ENCODE results near the gene CHD9. TPM values are rescaled to one million over a fixed set of nuclear protein-coding genes. Genes with fewer than 3 reads are reported as not detected.
"Not testable (repeated sequence)": the region's sequence is repeated elsewhere in the genome, so short reads cannot be mapped to it uniquely, and the experiment has no call there.

Gene CHD9
- total RNA-seq, 1 donor from 2014 or later: 77.4 TPM

- Histone ChIP-seq H2AFZ (ENCODE audit: low read depth, low read length) (no peak overlapping the region), H3K4me1 (ENCODE audit: insufficient read depth, low read length) (no peaks in the 10 kb centered on the region), H3K27me3 (ENCODE audit: insufficient read depth, low read length) (no peaks in the 10 kb centered on the region), H3K9ac (ENCODE audit: low read length) (no peak overlapping the region), H4K20me1 (ENCODE audit: insufficient read depth, low read length) (no peaks in the 10 kb centered on the region), H3K9me3 (ENCODE audit: insufficient read depth, low read depth, low read length) (no peaks in the 10 kb centered on the region), H3K4me2 (ENCODE audit: low read length) (no peak overlapping the region), H3K79me2 (ENCODE audit: insufficient read depth, low read length) (no peaks in the 10 kb centered on the region), H3K4me3 (ENCODE audit: insufficient read depth, low read depth, low read length) (no peak overlapping the region), H3K27ac (ENCODE audit: low read depth, low read length) (no peak overlapping the region), H3K36me3 (ENCODE audit: insufficient read depth, low read length) (peaks cover 27% of the 10 kb centered on the region)
- Mint-ChIP-seq H3K36me3 (ENCODE audit: low read depth, unreplicated experiment) (peaks cover 12% of the 10 kb centered on the region), H3K27ac (ENCODE audit: unreplicated experiment) (no peak overlapping the region), H3K9me3 (ENCODE audit: unreplicated experiment) (no peaks in the 10 kb centered on the region), H3K4me1 (ENCODE audit: low read depth, unreplicated experiment) (no peaks in the 10 kb centered on the region), H3K27me3 (ENCODE audit: low read depth, unreplicated experiment) (no peaks in the 10 kb centered on the region), H3K4me3 (ENCODE audit: unreplicated experiment) (no peak overlapping the region)
- no peak for TF ChIP-seq EZH2 (IDR thresholded peaks at IDR 0.05; ENCODE audit: insufficient read depth, low read length)
- no peak for TF ChIP-seq CTCF (IDR thresholded peaks at IDR 0.05; ENCODE audit: insufficient read depth, low read depth, low read length)
- FAIRE-seq: no peak
- no peak for DNase-seq (ENCODE audit: low read depth)
Measured at GRCh38 chr16:53323924-53324323, 269.1 kb downstream of the CHD9 start.

- H3K9ac ChIP-seq (ENCODE audit: low read length); H3K27ac Mint-ChIP-seq (ENCODE audit: unreplicated experiment); H3K4me3 Mint-ChIP-seq (ENCODE audit: unreplicated experiment); H2AFZ ChIP-seq (ENCODE audit: low read depth, low read length); FAIRE-seq; H3K79me2 ChIP-seq (ENCODE audit: insufficient read depth, low read length); H3K9me3 Mint-ChIP-seq (ENCODE audit: unreplicated experiment); H3K36me3 ChIP-seq (ENCODE audit: insufficient read depth, low read length); H3K4me3 ChIP-seq (ENCODE audit: insufficient read depth, low read depth, low read length); H3K4me2 ChIP-seq (ENCODE audit: low read length); H3K27ac ChIP-seq (ENCODE audit: low read depth, low read length); H3K36me3 Mint-ChIP-seq (ENCODE audit: low read depth, unreplicated experiment); DNase-seq (ENCODE audit: low read depth); H3K27me3 ChIP-seq (ENCODE audit: insufficient read depth, low read length); H4K20me1 ChIP-seq (ENCODE audit: insufficient read depth, low read length); H3K4me1 ChIP-seq (ENCODE audit: insufficient read depth, low read length); H3K4me1 Mint-ChIP-seq (ENCODE audit: low read depth, unreplicated experiment); H3K9me3 ChIP-seq (ENCODE audit: insufficient read depth, low read depth, low read length); H3K27me3 Mint-ChIP-seq (ENCODE audit: low read depth, unreplicated experiment): not testable (repeated sequence)
Measured at GRCh38 chr16:53330991-53331390, 276.2 kb downstream of the CHD9 start.

GRCh38 chr16:53334581-53334980, 279.8 kb downstream of the CHD9 start:
- Histone ChIP-seq H3K36me3 (ENCODE audit: insufficient read depth, low read length) (no peaks in the 10 kb centered on the region), H3K9me3 (ENCODE audit: insufficient read depth, low read depth, low read length) (no peaks in the 10 kb centered on the region), H3K4me1 (ENCODE audit: insufficient read depth, low read length) (no peaks in the 10 kb centered on the region), H3K9ac (ENCODE audit: low read length) (no peak overlapping the region), H3K4me2 (ENCODE audit: low read length) (no peak overlapping the region), H3K27me3 (ENCODE audit: insufficient read depth, low read length) (no peaks in the 10 kb centered on the region), H4K20me1 (ENCODE audit: insufficient read depth, low read length) (no peaks in the 10 kb centered on the region), H3K27ac (ENCODE audit: low read depth, low read length) (no peak overlapping the region), H3K79me2 (ENCODE audit: insufficient read depth, low read length) (no peaks in the 10 kb centered on the region), H3K4me3 (ENCODE audit: insufficient read depth, low read depth, low read length) (no peak overlapping the region), H2AFZ (ENCODE audit: low read depth, low read length) (no peak overlapping the region)
- no peaks in the 10 kb centered on the region for H3K4me1 Mint-ChIP-seq (ENCODE audit: low read depth, unreplicated experiment)
- TF ChIP-seq CTCF (IDR thresholded peaks at IDR 0.05; ENCODE audit: insufficient read depth, low read depth, low read length) (no peak), EZH2 (IDR thresholded peaks at IDR 0.05; ENCODE audit: insufficient read depth, low read length) (no peak)
- peaks cover 5% of the 10 kb centered on the region for H3K9me3 Mint-ChIP-seq (ENCODE audit: unreplicated experiment)
- FAIRE-seq (no peak), DNase-seq (ENCODE audit: low read depth) (no peak)
- no peak overlapping the region for H3K27ac Mint-ChIP-seq (ENCODE audit: unreplicated experiment)
- peaks cover 2% of the 10 kb centered on the region for H3K27me3 Mint-ChIP-seq (ENCODE audit: low read depth, unreplicated experiment)
- no peaks in the 10 kb centered on the region for H3K36me3 Mint-ChIP-seq (ENCODE audit: low read depth, unreplicated experiment)
- no peak overlapping the region for H3K4me3 Mint-ChIP-seq (ENCODE audit: unreplicated experiment)

Measured in astrocyte (in vitro differentiated cells and primary cell).